ENCODE data around the gene KATNAL1.

The KATNAL1 gene

DNA sequence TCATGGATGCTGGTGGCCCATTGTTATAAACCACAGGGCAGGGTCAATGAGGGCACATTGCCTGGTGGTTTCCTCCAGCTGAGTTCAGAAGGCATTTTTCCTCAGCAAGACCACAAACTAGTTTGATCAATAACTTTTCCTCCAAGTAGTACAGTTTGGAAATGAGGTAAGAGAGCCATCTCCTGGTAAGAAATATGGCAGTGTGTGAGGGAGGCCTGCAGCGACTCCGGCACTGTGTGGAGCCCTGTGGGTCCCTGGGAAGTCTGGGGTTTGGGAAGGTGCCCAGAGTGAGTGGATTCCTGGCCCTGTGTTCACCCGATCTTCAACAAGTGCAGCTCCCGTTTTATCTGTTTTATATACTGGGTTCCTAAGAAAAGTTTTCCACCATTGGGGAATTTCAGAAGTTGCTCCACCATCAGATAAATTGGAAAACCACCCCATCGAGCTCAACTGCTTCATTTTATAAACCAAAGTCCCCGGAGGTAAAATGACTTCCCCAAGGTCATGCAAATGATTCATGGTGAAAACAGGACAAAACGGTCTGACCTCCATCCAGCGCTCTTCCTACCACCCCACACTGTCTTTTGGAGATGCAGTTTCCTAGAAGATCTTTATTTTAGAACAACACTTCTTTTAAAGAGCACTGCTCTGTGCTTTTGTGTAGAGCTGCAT is 148.4 kb downstream of the KATNAL1 start:
- peak; percentile 35 for DNase-seq

DNA sequence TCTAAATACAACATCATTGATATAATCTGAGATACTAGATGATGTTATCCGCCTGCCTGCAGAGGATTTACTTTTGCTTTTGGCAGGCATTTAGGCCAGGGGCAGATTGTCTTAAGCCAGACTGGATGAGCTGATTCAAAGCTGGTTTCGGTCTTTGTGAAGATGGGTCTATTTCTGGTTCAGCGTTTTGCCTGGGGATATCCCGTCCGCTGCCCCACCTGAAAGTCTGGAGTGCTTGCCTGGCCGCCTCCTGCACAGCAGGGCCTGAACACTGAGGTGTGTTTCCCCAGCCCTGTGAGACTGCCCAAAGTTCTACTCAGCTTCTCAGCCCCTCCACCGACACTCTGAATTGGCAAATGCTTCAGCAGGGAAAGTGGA is 149.7 kb downstream of the KATNAL1 start:
- no peak for DNase-seq

DNA sequence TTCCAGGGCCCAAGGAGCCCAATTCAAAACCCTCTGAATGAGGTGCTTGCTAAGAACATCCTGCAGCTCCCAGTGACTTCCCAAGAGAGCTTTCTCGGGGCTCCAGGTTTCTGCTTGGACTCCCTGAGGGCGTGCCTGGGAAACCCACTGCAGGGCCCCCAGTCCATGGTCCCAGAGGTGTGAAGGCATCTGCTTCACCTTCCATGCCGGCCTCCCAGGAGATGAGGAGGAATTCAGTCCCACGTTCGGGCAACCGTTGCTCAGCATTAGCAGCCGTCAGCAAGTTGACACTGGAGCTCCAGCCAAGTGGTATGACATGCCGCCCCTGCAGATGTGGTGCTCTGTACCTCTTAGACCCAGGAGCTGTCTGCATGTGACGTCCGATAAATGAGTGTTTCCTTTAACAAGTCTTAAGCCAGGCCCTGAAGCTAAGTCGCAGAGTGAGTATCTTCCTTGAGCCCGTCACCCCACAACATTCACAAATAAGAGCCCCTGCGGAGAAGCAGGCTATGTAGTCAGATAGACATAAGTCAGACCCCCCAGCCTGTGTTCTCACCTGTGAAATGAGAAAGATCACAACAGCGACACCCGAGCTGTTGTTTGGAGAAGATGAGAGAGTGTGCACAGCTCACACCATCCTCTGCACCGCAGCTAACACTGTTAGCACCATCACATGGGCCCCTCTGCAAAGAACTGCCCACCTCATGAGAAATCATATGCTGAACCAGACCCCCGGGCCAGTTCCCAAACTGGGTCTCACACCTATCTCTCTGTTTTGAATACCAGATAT is 150.3 kb downstream of the KATNAL1 start:
- DNase-seq = no peak

DNA sequence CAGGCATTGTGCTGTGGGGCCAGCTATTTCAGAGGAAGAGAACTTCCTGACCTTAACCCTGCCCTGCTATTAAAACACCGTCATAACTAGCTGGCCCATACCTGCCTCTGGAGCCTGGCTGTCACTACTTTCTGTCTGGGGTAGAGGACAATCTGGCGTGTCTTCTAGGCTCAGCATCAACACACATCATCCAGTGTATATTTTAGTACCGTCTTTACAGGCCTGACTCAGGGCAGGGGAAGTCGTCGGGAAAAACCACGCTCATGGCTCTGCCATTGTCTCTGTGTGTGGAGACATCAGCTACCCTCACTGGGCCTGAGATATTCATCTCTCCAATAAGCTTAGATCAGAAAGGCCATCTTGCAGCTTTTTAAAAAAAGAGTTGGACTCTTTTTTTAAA is 151.1 kb downstream of the KATNAL1 start:
- DNase-seq = no peak

DNA sequence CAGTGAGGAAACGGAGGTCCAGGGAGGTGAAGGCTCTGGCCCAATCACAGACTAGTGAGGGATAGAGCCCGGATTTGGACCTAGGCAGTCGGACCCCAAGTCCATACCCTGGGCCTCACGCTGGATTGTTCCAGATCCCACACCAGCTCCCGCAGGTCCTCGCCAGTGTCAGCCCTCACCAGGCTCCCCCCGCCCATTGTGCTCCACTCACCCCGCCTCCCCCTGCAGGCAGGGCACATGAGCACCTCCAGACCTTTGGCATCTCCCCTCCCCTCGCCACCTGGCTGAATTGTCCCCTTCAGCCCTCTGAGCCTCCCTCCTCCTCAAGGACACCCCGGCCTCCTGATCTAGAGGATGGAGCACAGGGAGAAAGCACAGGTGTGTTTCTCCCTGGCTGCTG is 152.4 kb downstream of the KATNAL1 start:
- DNase-seq = no peak

DNA sequence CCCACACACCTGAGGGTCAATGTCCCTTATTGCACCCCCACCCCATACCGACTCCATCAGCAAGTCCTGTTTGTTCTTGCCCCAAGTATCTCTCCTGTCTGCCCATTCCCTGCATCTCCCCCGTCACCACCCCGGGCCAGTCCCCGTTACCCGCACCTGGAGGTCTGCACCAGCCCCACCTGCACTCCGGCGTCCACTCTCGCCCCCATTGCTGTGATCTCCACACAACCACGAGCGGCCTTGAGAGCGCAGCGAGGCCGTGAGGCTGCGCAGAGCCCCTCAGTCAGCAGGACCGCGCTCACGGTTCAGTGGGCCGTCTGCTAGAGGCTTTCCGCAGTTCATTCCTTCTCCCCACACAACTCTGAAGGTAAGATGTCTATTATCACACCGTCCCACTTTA is 152.8 kb downstream of the KATNAL1 start:
- DNase-seq = no peak

DNA sequence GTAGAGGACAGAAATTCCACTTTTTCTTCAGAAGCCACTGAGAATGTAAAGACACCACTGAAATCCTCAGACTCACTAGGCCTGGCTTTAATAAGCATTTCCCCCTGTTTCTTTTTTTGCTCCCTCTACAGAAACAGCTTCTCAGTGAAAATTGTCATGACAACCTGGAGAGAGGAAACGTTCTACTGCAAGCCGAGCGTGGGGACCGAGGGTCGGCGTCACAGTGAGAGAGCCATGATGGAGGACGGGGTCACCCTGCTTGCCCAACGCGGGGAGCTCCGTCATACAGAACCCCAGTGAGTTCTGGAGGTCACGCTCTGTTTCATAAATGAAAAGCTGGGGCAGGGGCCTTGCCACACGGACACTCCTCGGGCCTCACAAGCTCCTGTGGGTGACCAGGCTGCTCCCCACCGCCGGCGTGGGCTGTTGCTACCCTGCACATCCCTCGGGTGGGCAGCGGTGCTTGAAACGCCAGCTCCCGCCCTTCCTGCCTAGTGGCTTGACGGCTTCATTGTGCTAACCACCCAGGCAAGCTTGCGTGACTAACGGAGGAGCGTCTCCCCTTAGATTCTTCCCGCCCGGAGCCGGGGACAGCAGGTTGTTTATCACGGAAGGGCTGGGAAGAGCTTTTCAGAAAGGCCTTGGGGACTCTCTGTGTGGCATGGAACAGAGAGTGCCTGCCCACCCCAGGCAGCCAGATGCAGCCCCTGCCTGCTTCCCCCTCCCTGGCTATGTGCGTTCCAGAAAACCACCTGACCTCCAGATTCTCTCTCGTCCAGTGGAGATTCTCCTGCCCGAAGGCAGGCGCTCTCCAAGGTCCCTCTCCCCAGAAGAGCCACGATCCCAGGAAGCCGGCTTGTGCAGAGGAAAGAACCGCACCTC is 153.6 kb downstream of the KATNAL1 start:
- peak; percentile 48 for DNase-seq

All from kidney glomerular epithelial cell (primary cell).